NCI-H1436 treated with DMSO at 0.1 percent for 48 hours (cell line): ENCODE measurements around the gene DHRSX.
"Not testable (repeated sequence)": the region's sequence is repeated elsewhere in the genome, so short reads cannot be mapped to it uniquely, and the experiment has no call there.

Experiments
- DNase-seq: peaks from one replicate; lab custom pipeline; 2025; lab: John Stamatoyannopoulos, UW

DHRSX gene

DNA sequence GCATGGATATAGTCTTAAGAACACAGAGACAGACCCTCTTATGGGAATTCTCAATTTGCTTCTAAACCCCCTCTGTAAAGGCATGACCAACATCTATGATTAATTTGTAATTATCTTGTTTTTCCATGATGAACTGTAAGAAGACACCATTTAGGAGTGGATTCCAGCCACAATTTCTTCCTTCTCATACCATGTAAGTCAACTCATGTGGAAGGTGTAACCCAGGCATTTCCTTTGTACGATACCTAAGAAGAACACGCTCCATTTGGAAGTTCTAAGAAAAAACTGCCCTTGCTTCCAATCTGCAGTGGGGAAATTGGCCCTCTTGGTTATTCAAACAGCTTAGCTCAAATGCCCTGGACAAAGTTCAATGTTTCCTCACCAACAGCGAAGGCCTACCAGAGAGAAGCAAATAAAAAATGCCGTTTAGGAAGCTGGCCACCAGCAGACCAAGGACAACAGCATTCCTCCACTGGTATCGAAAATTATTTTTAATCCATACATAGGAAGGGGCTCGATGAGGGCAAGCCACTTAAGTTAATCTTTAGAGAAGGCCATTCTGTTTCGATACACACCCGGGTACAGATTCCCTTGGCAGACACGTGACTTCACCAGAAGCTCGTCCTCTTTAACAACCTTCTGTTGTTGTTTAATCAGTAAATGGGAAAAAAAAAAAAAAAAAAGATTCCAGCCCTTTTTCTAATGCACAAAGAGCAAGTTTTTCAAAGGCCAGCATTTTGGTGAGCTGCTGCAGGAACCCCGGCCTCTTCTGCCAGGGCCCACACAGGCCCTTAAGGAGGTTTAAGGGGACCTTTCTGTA, 2.6 kb downstream of the DHRSX start:
- no peak for DNase-seq

GRCh38 chrX:2495595-2495994, 5.2 kb downstream of the DHRSX start:
- DNase-seq, result no peak

DNA sequence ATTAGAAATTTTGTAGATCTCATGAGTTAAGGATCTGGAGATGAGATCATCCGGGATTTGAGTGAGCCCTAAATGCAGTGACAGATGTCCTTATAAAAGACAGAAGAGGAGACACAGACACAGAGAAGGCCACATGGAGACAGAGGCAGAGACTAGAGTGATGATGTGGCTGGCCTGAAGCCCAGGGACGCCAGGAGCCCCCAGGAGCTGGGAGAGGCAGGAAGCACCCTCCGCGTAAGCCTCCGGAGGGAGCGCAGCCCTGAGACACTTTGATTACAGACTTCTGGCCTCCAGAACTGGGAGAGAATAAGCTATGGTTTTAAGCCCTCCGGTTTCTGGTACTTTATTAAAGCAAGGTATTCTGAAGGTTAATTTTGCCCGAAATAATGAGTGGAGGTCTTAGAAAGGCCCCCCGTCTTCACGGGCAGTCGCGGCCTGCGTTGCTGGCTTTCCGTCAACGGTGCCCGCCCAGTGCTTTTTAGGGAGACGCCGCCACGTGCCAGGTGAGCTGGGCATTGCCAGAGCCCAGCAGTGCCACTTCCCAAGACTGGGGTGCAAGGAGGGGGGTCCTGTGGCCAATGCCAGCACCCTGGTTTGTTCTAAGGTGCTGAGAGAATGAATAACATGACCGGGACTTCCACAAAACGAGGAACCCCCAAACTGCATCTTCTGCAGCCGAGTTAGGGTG, 8.1 kb downstream of the DHRSX start:
- no peak for DNase-seq

- no peak for DNase-seq
Observed at GRCh38 chrX:2490634-2491033, 10.1 kb downstream of the DHRSX start.

DNA sequence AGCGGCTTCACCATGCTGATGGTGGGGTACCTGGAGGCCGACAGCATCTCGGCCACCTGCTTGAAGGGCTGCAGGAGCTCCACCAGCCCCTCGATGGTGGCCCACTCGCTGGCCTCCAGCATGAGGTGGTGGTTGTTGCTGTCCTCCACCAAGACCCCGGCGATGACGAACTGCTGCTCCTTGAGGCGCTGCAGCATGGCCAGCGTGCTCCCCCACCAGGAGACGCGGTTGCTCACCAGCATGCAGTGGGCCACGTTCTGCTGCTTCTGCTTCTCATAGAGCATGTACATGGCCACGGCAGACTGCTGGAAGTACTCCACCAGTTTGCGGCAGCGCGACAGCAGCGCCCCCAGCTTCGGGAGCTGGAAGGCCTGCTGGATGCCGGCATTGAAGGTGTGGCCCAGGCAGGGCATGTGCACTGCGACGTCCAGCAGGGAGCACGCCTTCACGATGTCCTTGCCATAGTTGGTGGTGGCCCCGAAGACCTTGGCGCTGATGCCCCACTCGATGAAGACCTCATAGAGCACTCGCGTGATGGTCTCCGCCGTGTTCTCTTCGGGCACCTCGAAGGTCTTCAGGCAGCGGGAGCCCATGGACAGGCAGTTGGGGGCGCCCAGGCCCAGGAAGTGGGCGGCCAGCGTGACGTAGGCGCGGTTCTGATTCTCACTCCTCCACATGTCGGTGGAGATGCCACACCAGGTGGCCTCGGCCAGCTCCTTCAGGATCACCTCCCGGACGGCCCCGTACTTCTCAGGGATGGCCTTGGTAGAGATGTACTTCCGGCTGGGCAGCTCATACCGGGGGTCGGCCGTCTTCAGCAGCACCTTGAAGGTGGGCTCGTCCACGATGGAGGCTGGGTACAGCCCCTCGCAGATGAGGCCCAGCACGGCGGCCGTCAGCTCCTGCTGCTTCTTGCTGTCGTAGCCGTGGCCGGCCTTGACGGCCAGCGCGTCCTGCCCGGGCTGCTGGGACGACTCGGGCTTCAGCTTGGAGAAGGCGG, 11.0 kb downstream of the DHRSX start:
- no peak for DNase-seq

DNA sequence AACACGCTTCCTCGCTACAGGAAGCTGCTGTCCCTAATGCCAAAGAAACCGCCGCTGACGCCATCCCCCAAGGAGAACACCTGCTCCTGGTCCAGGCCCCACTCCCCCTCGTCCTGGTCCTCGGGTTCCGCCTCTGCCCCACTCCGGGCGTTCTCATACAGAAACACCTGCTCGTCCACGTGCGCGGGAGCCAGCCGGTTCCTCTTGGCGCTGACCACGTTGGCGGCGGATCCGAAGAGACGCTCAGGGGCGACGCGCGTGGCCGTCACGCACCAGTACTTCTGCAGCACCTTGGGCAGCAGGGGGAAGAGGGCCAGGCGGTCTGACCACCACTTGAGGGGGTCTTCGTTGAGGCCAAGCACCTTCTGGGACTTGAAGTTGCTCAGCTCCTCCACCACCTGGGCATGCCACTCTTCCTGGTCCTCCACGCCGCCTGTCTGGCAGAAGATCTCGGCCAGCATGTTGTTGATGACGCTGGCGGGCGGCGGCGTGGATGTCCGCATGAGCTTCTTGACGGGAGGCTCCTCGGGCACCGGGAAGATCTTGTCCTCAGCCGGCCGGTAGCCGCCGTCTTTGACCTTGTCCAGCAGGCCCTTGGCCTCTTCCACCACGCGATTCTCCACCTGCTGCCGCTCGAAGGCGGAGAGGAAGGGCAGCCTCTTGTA, 12.0 kb downstream of the DHRSX start:
- DNase-seq, result no peak

DNA sequence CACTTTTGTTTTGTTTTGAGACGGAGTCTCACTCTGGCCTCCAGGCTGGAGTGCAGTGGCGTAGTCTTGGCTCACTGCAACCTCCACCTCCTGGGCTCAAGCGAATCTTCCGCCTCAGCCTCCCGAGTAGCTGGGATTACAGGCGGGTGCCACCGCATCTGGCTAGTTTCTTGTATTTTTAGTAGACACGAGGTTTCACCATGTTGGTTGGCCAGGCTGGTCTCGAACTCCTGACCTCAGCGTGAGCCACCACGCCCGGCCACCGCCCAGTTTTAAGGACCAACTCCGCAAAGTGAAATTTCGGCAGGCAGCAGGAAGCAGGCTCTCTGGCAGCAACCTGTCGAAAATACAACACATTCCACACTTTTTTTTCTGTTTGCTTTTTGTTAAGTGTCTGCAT, 13.4 kb downstream of the DHRSX start:
- DNase-seq, result no peak

DNA sequence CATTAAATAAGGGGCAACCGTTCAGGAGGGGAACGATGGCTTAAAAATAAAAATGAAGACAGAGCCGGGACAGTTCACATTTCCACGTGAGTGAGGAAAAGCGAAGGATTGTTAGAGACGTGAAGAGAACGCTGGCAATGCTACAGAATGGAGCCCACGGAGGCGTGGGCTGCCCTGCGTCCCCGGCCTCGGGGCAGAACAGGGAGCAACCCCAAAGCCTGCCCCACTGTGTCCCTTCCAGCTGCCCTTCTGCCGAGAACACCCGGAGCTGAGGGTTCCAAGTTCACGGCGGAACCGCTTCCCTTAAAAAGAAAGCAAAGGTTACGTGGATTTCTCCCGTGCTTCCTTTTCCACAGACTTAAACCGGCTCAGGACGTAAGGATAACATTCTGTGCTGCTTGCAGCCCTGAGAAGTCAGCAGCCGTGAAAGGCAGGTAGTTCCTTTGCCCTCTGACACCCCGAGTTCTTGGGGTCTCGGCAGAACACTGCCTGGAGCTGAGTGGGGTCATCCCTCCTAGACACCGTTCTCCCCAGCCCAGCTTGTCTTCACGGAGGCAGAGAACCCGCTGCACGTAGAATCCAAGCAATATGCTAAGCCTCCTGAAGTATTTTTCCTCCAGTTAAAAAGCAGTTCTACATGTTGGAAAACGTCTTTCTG, 14.2 kb downstream of the DHRSX start:
- DNase-seq, result no peak

- no peak for DNase-seq
Observed at GRCh38 chrX:2485789-2486345, 14.9 kb downstream of the DHRSX start.

GRCh38 chrX:2484721-2485648, 15.8 kb downstream of the DHRSX start:
- no peak for DNase-seq

- no peak for DNase-seq
Observed at GRCh38 chrX:2484256-2484655, 16.5 kb downstream of the DHRSX start.

DNA sequence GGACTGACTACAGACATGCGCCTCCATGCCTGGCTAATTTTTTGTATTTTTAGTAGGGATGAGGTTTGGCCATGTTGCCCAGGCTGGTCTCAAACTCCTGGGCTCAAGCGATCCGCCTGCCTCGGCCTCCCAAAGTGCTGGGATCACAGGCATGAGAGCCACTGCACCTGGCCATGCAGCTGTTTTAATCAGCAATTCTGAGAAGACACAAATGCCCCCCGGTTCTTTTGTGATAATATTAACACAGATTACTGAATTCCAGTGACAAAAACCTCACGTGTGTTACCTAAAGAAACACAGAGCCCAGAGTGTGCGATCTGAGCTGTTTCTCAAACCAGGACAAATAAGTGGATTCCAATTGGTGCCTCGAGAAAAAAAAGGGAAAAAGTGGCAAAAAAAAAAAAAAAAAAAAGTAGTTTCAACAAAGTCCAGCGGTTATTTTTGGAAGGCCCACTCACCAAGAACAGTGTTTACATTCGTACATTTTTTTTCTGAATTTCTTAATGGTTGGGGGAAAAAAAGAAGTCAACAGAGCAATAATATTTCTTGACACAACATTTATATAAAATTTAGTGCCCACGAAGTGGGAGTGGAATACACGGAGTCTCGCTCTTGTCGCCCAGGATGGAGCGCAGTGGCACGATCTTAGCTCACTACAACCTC, 17.2 kb downstream of the DHRSX start:
- no peak for DNase-seq

- DNase-seq, result not testable (repeated sequence)
Observed at GRCh38 chrX:2481597-2481996, 19.2 kb downstream of the DHRSX start.

- DNase-seq, result not testable (repeated sequence)
Observed at GRCh38 chrX:2479982-2480381, 20.8 kb downstream of the DHRSX start.

DNA sequence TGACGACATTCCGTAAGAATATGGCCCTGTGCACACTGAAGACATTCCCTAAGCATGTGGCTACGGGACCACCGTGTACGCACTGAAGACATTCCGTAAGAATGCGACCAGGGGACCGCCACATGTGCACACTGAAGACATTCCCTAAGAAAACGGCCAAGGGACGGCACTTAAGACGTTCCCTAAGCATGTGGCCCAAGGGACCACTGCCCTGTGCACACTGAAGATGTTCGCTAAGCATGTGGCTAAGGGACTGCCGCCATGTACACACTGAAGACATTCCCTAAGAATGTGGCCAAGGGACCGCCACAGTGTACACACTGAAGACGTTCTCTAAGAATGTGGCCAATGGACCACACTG, 21.4 kb downstream of the DHRSX start:
- no peak for DNase-seq

DNA sequence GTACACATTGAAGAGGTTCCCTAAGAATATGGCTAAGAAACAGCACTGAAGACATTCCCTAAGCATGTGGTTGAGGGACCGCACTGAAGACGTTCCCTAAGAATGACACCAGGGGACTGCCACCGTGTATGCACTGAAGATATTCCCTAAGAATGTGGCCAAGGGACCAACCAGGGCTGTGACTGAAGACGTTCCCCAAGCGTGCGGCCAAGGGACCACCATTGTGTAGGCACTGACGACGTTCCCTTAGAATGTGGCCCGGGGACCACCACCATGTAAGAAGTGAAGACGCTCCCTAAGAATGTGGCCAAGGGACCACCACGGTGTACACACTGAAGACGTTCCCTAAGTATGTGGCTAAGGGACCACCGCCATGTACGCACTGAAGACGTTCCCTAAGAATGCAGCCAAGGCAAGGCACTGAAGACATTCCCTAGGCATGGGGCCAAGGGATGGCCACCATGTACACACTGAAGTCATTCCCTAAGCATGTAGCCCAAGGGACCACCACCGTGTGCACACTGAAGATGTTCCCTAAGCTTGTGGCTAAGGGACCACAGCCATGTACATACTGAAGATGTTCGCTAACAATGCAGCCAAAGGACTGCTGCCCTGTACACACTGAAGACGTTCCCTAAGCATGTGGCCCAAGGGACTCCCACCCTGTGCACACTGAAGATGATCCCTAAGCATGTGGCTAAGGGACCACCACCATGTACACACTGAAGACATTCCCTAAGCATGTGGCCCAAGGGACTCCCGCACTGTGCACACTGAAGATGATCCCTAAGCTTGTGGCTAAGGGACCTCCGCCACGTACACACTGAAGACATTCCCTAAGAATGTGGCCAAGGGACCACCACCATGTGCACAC, 22.0 kb downstream of the DHRSX start:
- DNase-seq, result no peak

DNA sequence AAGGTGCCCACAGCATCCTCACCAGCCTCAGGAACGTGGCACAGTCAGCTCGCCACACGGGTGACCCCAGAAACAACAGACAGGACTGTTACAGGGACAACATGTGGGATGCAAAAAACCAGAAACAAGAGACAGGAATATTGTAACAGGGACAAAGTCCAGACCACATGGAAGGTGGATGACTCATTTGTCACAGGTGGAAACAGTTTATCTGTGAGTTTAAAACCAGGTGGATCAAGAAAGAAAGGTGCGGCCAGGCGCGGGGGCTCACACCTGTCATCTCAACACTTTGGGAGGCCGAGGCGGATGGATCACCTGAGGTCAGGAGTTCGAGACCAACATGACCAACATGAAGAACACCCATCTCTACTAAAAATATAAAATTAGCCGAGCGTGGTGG, 23.5 kb downstream of the DHRSX start:
- DNase-seq, result not testable (repeated sequence)

DNA sequence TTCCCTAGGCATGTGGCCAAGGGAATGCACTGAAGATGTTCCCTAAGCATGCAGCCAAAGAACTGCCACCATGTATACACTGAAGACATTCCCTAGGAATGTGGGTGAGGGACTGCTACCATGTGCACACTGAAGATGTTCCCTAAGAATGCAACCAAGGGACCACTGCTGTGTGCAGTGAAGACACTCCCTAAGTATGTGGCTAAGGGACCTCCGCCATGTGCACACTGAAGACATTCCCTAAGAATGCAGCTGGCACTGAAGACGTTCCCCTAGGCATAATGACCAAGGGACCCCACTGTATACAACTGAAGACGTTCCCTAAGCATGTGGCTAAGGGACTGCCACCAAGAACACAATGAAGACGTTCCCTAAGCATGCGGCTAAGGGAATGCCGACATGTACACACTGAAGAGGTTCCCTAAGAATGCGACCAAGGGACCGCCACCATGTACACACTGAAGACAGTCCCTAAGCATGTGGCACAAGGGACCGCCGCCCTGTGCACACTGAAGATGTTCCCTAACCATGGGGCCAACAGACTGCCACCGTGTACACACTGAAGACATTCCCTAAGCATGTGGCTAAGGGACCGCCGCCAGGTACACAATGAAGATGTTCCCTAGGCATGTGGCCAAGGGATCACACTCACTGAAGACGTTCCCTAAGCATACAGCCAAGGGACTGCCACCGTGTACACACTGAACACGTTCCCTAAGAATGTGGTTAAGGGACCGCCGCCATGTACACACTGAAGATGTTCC, 25.6 kb downstream of the DHRSX start:
- no peak for DNase-seq
